H1 (cell line): ENCODE results near the gene MIB1. TPM values are rescaled to one million over a fixed set of nuclear protein-coding genes. Genes with fewer than 3 reads are reported as not detected.

ENCODE experiments used
- BCL11A ChIP-seq, 2 experiments: IDR thresholded peaks; one replicate each; pipeline ENCODE4 v1.6.1; 2011; ENCODE audit warnings: low read depth in 2 of 2, low read length in 2 of 2, mild to moderate bottlenecking in 2 of 2
- CHD1 ChIP-seq: IDR thresholded peaks from 2 replicates; pipeline ENCODE4 v1.6.1; 2012; ENCODE audit warnings: low read depth, low read length, improper control_type of control experiment
- E2F6 ChIP-seq: IDR thresholded peaks from 2 replicates; pipeline ENCODE4 v1.6.1; 2012; ENCODE audit warnings: inconsistent platforms
- EGR1 ChIP-seq: IDR thresholded peaks from 2 replicates; pipeline ENCODE4 v1.6.1; 2011; ENCODE audit warnings: low read depth, low read length, borderline replicate concordance
- KDM5A ChIP-seq: fragments of 200-600 bp; IDR thresholded peaks from 2 replicates; pipeline ENCODE4 v1.7.1; 2012; ENCODE audit warnings: mild to moderate bottlenecking, low read length, inconsistent platforms, mixed read lengths
- MAFK ChIP-seq: IDR thresholded peaks from 2 replicates; pipeline ENCODE4 v1.6.1; 2012; ENCODE audit warnings: low read depth, mild to moderate bottlenecking, improper control_type of control experiment, low read length
- SAP30 ChIP-seq: fragments of 300-600 bp; sonication (generic); IDR thresholded peaks from 2 replicates; pipeline ENCODE4 v1.7.1; 2012; ENCODE audit warnings: low read length, moderate library complexity, mild to moderate bottlenecking, inconsistent platforms; ENCODE audit not compliant: insufficient read depth, insufficient replicate concordance
- SP4 ChIP-seq: IDR thresholded peaks from 2 replicates; pipeline ENCODE4 v1.6.1; 2012; ENCODE audit warnings: low read length, inconsistent platforms
- polyA plus RNA-seq, 7 experiments: library from polyadenylated mRNA; depleted of rRNA in 3 of 7; stranded (reverse) in 5 of 7; unstranded in 2 of 7; fragments of >200 nt in 5 of 7; fragments of 200-250 nt in 2 of 7; gene quantifications; 1 replicate in 5 of 7; 2 replicates in 1 of 7; 4 replicates in 1 of 7; pipeline versions ENCODE4 v1.2.1 to v1.2.3, GENCODE V29; 2011 to 2013; ENCODE audit warnings: missing spikeins in 2 of 7, mixed read lengths in 2 of 7
- total RNA-seq: library from RNA; stranded (reverse); fragmentation: NEBNext Ultra II Directional; extraction: Animal tissue kit (Norgen Biotek cat#: 25700); gene quantifications from 2 replicates; pipeline ENCODE4 v1.2.1, GENCODE V29; 2021

MIB1 gene
- total and polyA plus RNA-seq, 2 of the 8 experiments (the other 6 are each of a cell fraction or from before 2014, with no cell fraction given), result 8.2 to 60.3 TPM

- TF ChIP-seq KDM5A (no peak), SAP30 (no peak), SP4 (no peak), BCL11A (IDR thresholded peaks at IDR 0.05; ENCODE audit: low read depth in 2 of 2, low read length in 2 of 2) (no peak), EGR1 (no peak), CHD1 (no peak), MAFK (no peak), E2F6 (no peak)
Measured at GRCh38 chr18:21763846-21764646, 23.5 kb downstream of the MIB1 start (continued).
